IPS DF 6.9 (cell line): ENCODE measurements around the gene PKMYT1.

ENCODE experiments used
- DNase-seq: peaks from one replicate; pipeline ENCODE4 v3.0.0-alpha.2; 2013; ENCODE audit warnings: low read depth, low spot score
- H3K27ac ChIP-seq: one replicate; pipeline ENCODE4 v1.5.1; 2013; ENCODE audit warnings: low read length, control low read depth
- H3K27me3 ChIP-seq: 2 replicates; pipeline ENCODE4 v1.6.1; 2013; ENCODE audit warnings: mild to moderate bottlenecking, low read length; ENCODE audit not compliant: control insufficient read depth, insufficient read depth
- H3K36me3 ChIP-seq: 2 replicates; pipeline ENCODE4 v1.6.1; 2013; ENCODE audit warnings: low read length; ENCODE audit not compliant: control insufficient read depth, insufficient read depth
- H3K4me1 ChIP-seq: 2 replicates; pipeline ENCODE4 v1.6.1; 2013; ENCODE audit warnings: low read length; ENCODE audit not compliant: control insufficient read depth, insufficient read depth
- H3K4me3 ChIP-seq: 2 replicates; pipeline ENCODE4 v1.5.1; 2013; ENCODE audit warnings: mild to moderate bottlenecking, low read length
- H3K9me3 ChIP-seq: 2 replicates; pipeline ENCODE4 v1.6.1; 2013; ENCODE audit warnings: low read length, inconsistent platforms; ENCODE audit not compliant: control insufficient read depth, insufficient read depth
- WGBS: extraction: QIAGEN DNeasy Blood & Tissue Kit; methylation state at CpG from one replicate; pipeline ENCODE4 v1.1.7; 2013; ENCODE audit warnings: mixed read lengths, missing lambda C conversion rate; ENCODE audit not compliant: insufficient read length, insufficient coverage; 5-methylcytosine and 5-hydroxymethylcytosine counted together

Gene PKMYT1

GRCh38 chr16:2982402-2982801 lies 2.2 kb upstream of the PKMYT1 start:
- Histone ChIP-seq H3K27me3 (no peaks in the 10 kb centered on the region), H3K9me3 (no peaks in the 10 kb centered on the region), H3K4me1 (peaks cover 5% of the 10 kb centered on the region), H3K27ac (no peak overlapping the region), H3K36me3 (no peaks in the 10 kb centered on the region; the same call in none of the 2 replicates), H3K4me3 (no peak overlapping the region)
- DNase-seq = no peak
- WGBS = 100% methylated on average over 1 of the region's 5 CpGs

DNA sequence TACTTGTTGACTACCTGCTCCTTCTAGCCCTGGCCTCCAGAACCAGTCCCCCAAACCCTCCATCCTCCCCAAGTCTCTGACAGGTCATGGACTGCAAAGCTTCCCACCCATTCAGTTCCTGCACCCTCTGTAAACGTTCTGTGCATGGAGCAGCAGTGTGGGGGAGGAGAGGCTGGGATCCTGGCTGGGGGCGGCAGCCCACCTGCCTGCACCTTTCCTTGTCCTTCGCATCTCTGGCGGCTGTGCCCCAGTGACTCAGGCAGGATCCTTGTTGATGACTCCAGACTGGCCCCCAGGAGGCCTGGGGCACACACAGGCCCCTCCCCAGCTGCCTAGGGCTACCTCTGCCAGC lies 1.6 kb upstream of the PKMYT1 start:
- no peaks in the 10 kb centered on the region for H3K27me3 ChIP-seq
- H3K9me3 ChIP-seq = no peaks in the 10 kb centered on the region
- no CpG with 5 or more reads among the region's 4 CpGs for WGBS
- peak overlapping the region; percentile 49 for H3K27ac ChIP-seq
- no peak for DNase-seq
- peaks cover 5% of the 10 kb centered on the region for H3K4me1 ChIP-seq
- H3K4me3 ChIP-seq = no peak overlapping the region
- peaks cover 1% of the 10 kb centered on the region for H3K36me3 ChIP-seq

DNA sequence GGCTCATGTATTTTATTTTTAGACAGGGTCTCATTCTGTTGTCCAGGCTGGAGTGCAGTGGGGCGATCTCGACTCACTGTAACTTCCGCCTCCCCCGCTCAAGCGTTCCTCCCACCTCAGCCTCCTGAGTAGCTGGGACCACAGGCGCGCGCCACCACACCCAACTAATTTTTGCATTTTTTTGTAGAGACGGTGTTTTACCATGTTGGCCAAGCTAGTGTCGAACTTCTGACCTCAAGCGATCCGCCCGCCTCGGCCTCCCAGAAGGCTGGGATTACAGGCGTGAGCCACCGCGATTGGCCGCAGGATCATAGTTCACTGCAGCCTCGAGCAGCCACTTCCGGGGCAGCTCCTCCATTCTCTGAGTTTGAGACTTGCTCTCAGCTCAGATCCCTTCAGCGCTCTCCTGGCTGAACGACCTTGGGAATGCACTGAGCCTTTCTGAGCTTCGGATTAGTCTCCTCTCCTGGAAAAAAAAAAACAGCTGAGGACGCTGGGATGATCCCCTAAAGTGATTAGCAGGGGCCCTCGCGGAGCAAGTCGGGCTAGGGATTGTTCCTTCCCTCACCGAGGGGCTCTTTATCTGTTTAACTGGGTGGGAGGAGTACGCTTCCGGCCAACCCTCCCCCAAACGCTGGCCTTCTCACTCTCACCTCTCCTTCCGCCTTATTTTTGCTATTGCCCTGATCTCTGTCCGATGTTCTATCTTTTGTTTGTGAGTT lies 1.1 kb upstream of the PKMYT1 start:
- no peak for DNase-seq
- peak overlapping the region; percentile 49 for H3K27ac ChIP-seq
- H3K9me3 ChIP-seq = no peaks in the 10 kb centered on the region
- peaks cover 5% of the 10 kb centered on the region for H3K36me3 ChIP-seq
- H3K4me1 ChIP-seq = peaks cover 5% of the 10 kb centered on the region; the same call in 1 of the 2 replicates
- no peak overlapping the region; the same call in 1 of the 2 replicates for H3K4me3 ChIP-seq
- WGBS = no CpG with 5 or more reads among the region's 33 CpGs
- no peaks in the 10 kb centered on the region for H3K27me3 ChIP-seq

DNA sequence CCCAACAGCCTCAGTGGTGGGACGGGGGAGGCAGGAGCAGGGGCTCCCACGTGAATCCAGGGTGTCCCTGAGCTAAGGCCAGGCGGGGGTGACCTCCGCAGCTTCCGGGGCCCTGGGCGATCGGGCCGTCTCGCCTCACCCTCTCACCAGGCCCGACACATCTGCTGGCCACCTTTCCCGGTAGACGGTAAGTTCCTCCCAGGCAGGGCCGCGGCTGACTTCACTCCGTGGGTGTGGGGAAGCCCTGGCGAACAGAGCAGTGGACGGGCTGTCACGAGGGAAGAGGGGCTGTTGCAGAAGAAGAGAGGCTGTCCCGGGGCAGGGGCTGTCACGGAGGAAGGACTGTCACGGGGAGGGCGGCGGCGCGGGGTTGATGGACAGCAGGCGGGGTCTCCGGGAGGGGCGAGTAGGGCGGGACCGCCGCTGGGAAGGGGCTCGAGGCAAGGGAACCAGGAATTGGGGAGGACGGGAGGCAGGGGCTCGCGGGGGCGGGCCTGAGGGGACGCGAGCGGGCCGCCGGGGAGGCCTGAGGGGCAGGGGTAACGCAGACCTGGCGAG lies 498 bp downstream of the PKMYT1 start:
- peaks cover 5% of the 10 kb centered on the region; the same call in 1 of the 2 replicates for H3K4me1 ChIP-seq
- H3K27ac ChIP-seq = no peak overlapping the region
- no peaks in the 10 kb centered on the region for H3K27me3 ChIP-seq
- H3K4me3 ChIP-seq = peak overlapping the region; percentile 88
- no CpG with 5 or more reads among the region's 43 CpGs for WGBS
- peaks cover 20% of the 10 kb centered on the region for H3K36me3 ChIP-seq
- H3K9me3 ChIP-seq = no peaks in the 10 kb centered on the region
- no peak for DNase-seq

DNA sequence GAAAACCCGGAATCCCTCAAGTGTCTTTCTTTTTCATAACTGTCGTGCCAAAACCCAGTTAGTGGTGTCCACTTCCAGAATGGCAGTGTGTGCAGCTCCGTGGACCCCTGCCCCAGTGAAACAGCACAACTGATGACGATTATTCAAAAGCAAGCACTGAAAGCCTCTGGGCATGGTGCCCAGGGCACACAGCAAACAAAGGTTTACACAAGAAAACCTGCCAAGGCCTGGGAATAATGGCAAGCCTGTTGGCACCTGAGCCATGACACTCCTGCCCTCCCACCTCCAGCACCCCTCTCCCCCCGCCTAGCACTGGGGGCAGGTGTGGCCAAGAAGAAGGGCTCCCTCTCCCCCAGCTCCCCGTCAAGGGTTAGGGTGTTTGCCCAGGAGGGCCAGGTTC lies 2.8 kb downstream of the PKMYT1 start:
- Histone ChIP-seq H3K27ac (no peak overlapping the region), H3K4me3 (no peak overlapping the region), H3K4me1 (peaks cover 3% of the 10 kb centered on the region; the same call in 1 of the 2 replicates), H3K27me3 (no peaks in the 10 kb centered on the region), H3K9me3 (no peaks in the 10 kb centered on the region), H3K36me3 (peaks cover 33% of the 10 kb centered on the region)
- DNase-seq = no peak
- no CpG with 5 or more reads among the region's 6 CpGs for WGBS

- WGBS = no CpG with 5 or more reads among the region's 15 CpGs
- Histone ChIP-seq H3K27ac (no peak overlapping the region), H3K4me3 (no peak overlapping the region), H3K27me3 (no peaks in the 10 kb centered on the region), H3K36me3 (peaks cover 41% of the 10 kb centered on the region), H3K4me1 (peaks cover under 1% of the 10 kb centered on the region; the same call in 1 of the 2 replicates), H3K9me3 (no peaks in the 10 kb centered on the region)
- no peak for DNase-seq
These were observed 3.6 kb downstream of the PKMYT1 start for GRCh38 chr16:2976673-2977072.

DNA sequence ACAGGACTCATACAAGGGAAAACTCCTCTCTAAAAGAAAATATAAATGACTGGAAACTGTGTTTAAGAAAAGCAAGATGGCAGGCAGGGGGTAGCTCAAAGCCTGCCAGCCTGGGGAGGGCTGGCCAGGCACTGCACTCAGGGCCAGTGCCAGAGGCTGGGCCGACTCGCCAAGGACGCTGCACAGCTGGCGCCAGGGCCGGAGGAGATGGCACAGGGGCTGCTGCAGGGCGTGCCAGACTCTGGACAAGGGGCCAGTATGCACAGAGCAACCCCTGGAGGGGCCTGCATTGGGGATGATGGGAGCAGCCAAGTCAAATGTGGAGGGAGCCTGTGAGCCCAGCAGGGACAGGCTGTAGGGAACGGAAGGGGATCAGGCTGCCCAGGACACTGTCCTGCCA lies 4.0 kb downstream of the PKMYT1 start:
- H3K4me3 ChIP-seq = no peak overlapping the region

DNA sequence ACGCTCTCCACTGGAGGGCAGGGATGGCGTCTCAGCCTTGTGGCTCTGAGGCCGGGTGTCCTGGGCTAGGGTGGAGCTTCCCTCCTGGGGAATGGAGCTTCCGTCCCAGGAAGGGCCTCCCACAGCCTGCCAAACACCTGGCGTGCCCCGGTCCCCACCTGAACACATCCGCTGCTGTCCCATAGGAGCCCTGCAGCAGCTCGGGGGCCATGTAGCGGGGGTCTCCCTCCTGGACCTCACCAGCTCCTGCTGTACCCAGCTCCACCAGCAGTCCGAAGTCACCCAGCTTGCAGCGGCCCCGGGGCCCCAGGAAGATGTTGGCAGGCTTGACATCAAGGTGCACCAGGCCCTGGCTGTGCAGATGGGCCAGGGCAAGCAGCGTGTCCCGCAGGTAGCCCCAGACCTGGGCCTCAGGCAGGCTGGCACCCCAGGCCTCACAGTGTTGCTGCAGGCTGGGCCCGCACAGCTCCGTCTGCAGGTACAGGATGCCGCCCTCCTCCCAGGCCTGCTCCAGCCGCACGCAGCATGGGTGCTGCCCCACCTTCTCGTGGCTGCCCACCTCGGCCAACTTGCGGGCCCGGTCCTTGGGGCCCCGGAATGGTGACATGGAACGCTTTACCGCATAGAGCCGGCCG lies 5.0 kb downstream of the PKMYT1 start:
- peaks cover 41% of the 10 kb centered on the region for H3K36me3 ChIP-seq
- no peaks in the 10 kb centered on the region for H3K9me3 ChIP-seq
- H3K27me3 ChIP-seq = no peaks in the 10 kb centered on the region
- H3K4me3 ChIP-seq = no peak overlapping the region
- DNase-seq = no peak
- H3K4me1 ChIP-seq = no peaks in the 10 kb centered on the region
- no CpG with 5 or more reads among the region's 28 CpGs for WGBS
- no peak overlapping the region for H3K27ac ChIP-seq

More for the DNA sequence above, 4.0 kb downstream of the PKMYT1 start:
- DNase-seq = no peak
- WGBS = no CpG with 5 or more reads among the region's 7 CpGs
- Histone ChIP-seq H3K27me3 (no peaks in the 10 kb centered on the region), H3K27ac (no peak overlapping the region), H3K9me3 (no peaks in the 10 kb centered on the region), H3K36me3 (peaks cover 41% of the 10 kb centered on the region), H3K4me1 (no peaks in the 10 kb centered on the region)

DNA sequence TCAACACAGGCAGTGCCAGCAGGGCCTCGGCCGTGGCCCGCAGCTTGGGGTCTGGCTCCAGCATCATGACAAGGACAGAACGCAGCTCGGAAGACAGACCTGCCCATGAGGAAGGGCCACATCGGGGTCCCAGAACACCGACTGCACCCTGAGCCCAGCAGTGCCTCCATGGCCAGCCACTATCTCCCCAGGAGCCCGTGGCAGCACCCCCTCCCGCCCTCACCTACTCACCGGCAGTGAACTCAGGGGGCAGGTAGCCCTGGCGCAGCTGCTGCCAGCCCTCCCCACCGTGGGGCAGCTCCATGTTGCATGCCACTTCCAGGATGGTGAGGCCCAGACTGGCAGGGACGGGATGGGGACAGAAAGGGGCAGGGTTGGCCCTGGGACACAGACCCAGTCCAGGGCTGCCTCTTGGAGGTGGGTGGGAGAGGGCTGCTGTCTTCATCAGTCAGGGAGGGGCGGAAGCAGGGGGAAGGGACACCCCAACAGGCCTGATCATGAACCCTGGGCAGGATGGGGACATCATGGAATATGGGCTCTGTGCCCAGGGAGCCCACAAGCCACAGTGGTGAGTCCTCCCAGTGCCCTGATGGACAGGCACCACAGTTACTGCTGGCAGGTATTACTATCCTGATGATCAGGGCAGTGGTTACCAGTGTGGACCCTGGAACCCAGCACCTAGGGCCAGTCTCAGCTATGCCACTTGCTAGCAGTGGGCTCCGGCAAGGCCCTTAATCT lies 5.8 kb downstream of the PKMYT1 start:
- no CpG with 5 or more reads among the region's 15 CpGs for WGBS

GRCh38 chr16:2973605-2974318 lies 6.5 kb downstream of the PKMYT1 start:
- H3K9me3 ChIP-seq = no peaks in the 10 kb centered on the region
- no peaks in the 10 kb centered on the region; the same call in 1 of the 2 replicates for H3K4me1 ChIP-seq
- H3K27me3 ChIP-seq = no peaks in the 10 kb centered on the region
- H3K27ac ChIP-seq = no peak overlapping the region
- WGBS = no CpG with 5 or more reads among the region's 17 CpGs
- no peak for DNase-seq
- H3K36me3 ChIP-seq = peaks cover 41% of the 10 kb centered on the region
- no peak overlapping the region for H3K4me3 ChIP-seq

More for the DNA sequence above, 5.8 kb downstream of the PKMYT1 start:
- H3K4me1 ChIP-seq = no peaks in the 10 kb centered on the region; the same call in 1 of the 2 replicates
- H3K4me3 ChIP-seq = no peak overlapping the region
- H3K27ac ChIP-seq = no peak overlapping the region
- no peaks in the 10 kb centered on the region for H3K9me3 ChIP-seq
- peaks cover 41% of the 10 kb centered on the region for H3K36me3 ChIP-seq
- no peaks in the 10 kb centered on the region for H3K27me3 ChIP-seq
- no peak for DNase-seq
